GM18867 (cell line): ENCODE data around the gene SEPTIN2.
"Not testable (repeated sequence)": the region's sequence is repeated elsewhere in the genome, so short reads cannot be mapped to it uniquely, and the experiment has no call there.

Experiments used
- ATAC-seq: cut with Tn5 transposase; IDR thresholded peaks from one replicate; pipeline ENCODE4 v1.9.1; 2021; ENCODE audit warnings: mild to moderate bottlenecking, moderate library complexity; ENCODE audit not compliant: unreplicated experiment

Gene SEPTIN2

GRCh38 chr2:241379481-241380480 is 64.1 kb downstream of the SEPTIN2 start:
- ATAC-seq = no peak

DNA sequence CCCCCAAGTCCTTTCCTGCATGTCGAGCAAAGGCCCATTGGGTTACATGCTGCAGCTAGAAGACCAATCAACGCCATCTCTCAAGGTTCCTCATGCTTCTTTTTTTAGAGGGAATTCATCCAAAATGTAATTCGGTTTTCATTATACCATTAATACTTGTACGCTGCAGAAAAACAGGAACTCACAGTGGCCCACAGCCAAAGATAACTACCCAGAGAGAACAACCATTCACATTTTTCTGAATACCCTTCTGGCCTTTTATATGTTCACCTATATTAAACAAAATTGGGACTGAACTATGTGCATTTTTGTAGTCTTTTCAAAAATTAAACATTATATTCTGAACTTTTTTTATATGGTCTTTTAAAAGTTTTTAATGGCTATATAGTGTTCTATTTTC is 66.1 kb downstream of the SEPTIN2 start:
- ATAC-seq = no peak

GRCh38 chr2:241385450-241385849 is 69.7 kb downstream of the SEPTIN2 start:
- not testable (repeated sequence) for ATAC-seq

- no peak for ATAC-seq
Observed at GRCh38 chr2:241386519-241386918, 70.8 kb downstream of the SEPTIN2 start.

DNA sequence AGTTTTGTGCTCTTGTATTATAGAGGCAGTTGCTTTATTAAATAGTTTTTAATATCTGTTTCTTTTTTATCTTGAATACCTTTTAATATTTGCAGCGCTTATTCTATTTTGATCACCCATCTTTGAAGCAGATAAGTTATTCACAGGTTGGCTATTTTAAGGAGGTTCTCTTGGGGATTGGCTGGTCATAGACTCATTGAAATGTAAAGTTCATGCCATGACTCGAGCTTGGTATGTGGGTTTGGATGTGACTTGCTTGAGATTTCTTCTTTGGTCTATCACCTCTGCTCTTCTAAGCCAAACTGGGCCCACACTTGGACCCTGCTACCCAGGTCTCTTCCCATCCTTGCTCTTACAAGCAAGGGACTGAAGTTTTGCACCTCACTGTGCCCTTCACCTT is 74.0 kb downstream of the SEPTIN2 start:
- no peak for ATAC-seq

GRCh38 chr2:241390301-241391206 is 74.8 kb downstream of the SEPTIN2 start:
- no peak for ATAC-seq

DNA sequence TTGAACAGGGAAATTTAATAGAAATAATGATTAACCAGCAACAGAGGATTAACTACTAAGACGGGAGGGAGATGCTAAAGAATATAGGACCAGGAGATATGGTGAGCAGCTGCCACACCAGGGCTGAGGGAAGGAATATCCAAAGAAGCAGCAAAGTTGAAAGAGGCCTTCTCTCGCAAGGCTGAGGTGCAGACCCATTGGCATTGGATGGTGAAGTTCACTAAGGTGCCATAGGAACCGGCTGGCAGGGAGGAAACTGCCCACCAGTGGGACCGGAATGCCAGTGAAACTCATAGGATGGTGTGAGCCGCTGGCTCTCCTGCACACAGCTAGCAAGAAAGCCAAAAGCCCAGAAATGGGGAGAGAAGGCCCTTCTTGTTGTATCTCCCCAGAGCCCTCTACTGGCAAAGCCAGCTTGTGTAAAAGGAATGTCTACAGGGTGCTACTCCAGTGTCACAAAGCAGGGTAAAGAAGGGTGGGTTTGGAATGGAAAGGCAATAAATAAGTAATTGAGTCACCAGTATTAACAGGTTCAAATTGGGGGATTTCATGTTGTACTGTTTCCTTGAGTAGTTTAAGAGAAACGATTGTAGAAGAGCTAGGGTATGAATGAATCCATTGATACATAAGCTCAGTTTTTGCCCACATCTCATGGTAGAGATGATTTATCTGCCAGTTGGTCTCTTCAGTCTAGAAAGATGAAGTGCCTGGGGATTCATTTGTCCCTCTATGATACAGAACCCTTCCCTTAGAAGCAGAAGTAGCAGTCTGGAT is 76.4 kb downstream of the SEPTIN2 start:
- no peak for ATAC-seq

GRCh38 chr2:241392753-241393152 is 77.0 kb downstream of the SEPTIN2 start:
- ATAC-seq = not testable (repeated sequence)

- ATAC-seq = no peak
Observed at GRCh38 chr2:241393524-241394196, 77.9 kb downstream of the SEPTIN2 start.

GRCh38 chr2:241396809-241397208 is 81.1 kb downstream of the SEPTIN2 start:
- ATAC-seq = not testable (repeated sequence)

- no peak for ATAC-seq
Observed at GRCh38 chr2:241399941-241400922, 84.5 kb downstream of the SEPTIN2 start.
